GM21737 (cell line): ENCODE results near the gene CDA.
"Not testable (repeated sequence)": the region's sequence is repeated elsewhere in the genome, so short reads cannot be mapped to it uniquely, and the experiment has no call there.

Source experiments
- ATAC-seq: cut with Tn5 transposase; IDR thresholded peaks from one replicate; pipeline ENCODE4 v1.9.1; 2021; ENCODE audit warnings: mild to moderate bottlenecking, moderate library complexity; ENCODE audit not compliant: unreplicated experiment

CDA gene

DNA sequence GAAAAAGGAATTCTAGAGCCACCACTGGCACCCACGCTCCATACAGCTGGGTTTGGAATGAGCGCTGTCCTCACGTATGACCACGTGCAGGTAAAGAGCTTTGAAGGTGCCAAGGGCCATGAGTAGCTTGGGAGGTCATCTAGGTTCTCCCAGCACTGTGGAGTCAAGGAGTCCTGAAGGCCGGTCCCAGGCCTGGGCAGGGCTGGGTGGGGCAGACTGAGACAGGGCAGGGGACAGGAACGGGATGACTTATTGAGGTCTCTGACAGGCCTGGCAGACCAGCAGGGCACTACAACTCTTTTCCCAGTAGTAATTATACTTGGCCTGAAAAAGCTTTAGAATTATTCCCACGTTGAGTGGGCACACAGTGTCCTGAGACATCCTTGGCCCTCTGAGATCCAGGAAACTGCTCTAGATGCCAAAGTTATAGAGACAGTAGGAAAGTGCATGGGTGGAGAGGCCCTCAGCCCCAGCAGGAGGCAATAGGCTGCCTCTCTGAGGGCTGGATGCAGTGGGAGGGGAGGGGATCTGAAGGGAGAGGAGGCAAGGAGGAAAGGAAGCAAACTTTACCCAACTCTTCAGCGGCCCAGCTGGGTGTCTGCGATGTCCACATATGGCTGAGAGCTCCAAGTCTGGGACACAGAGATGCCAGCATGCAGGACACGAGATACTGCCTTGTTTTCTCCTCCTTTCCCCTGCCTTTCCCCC is 1.8 kb upstream of the CDA start:
- ATAC-seq, result no peak

DNA sequence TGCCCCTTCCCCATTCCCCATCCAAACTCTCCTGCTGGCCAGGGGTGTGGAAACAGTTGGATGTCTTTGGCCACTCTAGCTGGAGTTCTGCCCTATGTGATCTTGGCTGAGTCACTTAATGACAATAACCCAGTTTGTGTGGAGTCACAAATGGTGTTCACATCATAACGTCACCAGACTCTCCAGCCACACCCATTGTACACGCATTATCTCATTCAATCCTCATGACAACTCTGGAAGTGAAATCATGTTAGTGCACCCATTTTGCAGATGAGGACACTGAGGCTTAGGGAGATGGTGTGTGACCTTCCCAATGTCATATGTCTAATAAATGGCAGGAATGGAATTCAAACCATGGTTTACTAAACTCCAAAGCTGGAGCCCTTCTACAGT is 1.2 kb upstream of the CDA start:
- ATAC-seq, result no peak

DNA sequence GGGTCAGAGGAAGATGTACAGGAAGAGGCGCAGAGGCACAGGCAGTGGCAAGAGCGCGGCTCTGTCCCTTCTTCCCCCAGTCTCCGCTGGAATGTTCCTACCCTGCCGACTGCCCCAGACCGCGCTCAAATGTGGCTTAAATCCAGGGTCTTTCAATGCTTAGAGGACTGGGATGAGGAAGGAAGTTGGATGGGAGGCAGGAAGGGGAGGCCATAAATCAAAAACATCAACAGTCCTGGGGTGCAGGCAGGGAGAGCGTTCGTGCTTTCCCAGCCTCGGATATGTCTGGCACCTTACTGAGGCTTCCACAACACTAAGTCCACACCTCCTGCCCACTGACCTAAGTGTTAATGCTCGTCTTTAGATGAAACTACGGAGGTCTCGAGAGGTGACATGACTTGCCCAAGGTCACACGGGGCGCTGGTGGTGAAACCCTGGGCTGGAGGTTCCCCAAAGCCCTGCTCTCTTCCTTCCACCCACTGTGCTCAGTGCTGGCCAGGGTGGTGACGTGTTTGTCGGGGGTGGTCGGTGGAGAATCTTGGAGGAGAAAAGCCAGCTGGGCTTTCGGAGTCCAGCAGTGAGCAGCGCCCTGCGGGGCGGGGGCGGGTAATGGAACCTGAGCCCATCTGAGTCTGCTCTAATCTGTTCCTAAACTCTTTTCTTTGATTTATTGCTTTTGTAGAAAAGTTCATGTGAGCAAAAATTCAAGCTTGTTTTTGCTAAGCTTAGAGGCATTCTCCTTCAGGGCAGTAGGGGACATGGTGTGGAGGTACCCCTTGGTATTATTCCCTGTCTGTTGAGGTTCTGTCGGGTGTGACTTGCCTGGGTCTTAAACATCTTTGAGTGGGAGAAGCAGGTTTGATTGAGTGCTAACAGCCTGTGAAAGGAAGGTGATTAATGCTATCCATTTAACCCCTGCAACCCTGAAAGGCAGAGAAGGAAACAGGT is 708 bp downstream of the CDA start:
- ATAC-seq, result no peak

DNA sequence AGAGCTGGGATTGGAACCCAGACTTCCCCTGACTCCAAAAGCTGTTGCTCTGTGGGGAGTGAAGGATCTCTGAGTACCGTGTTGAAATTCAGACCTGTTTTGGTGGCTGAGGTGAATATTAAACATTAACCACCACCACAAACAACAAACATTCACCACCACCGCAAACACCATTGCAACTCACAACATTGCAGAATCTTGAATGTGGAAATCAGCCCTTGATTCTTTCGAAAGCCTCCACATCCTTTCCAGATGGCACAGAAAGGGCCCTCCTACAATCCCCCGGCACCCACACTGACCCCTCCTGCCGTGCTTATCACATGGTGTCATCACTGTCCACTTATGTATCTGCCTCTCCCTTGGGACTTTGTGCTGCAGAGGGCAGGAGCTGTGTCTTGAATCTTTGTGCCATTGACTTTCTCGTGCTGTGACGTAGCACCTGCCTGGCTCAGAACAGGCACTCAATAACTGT is 1.4 kb downstream of the CDA start:
- no peak for ATAC-seq

DNA sequence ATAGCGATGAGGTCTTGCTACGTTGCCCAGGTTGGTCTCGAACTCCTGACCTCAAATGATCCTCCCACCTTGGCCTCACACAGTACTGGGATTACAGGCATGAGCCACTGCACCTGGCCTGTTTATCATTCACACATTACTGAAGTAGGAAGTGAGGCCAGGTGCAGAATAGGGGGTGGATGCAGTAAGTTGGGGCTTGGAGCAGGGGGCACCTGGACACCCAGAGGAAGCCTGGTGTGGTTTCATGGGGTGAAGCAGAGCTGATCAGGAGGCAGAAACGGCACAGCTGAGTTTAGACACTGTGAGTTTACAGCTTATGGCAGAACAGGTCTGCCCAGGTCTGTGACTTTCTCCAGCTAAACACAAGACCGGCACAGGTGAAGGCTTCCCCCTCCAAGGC is 4.9 kb downstream of the CDA start:
- ATAC-seq, result no peak

DNA sequence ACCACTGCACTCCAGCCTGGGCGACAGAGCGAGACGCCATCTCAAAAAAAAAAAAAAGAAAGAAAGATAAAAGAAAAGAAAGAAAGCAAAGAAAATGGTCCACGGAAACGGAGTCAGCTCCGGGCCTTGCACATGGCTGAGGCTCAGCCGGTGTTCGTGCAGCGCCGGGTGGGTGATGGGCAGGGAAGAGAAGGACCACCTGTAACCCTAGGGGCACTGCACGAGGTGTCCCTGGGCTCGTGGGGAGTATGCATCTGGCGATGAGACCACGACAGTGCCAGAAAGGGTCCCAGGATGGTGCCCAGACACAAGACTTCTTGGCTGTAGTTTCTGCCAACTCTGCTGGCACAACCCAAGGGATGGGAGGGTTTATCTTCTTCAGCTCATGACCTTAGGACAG is 5.8 kb downstream of the CDA start:
- ATAC-seq, result no peak

DNA sequence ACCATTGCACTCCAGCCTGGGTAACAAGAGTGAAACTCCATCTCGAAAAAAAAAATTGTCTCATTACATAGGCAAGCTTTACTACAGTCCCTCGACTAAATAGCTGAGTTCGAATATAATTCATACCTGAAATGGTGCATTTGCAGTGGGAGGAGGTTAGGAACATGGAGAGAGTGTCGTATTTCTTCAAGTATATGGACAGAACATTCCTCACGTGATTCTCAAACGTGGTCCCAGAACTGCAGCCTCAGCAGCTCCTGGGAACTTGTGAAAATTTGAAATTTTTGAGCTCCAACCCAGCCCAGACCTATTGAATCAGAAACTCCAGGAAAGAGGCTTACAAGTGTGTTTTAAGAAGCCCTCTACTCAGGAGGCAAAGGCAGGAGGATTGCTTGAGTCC is 7.2 kb downstream of the CDA start:
- no peak for ATAC-seq

DNA sequence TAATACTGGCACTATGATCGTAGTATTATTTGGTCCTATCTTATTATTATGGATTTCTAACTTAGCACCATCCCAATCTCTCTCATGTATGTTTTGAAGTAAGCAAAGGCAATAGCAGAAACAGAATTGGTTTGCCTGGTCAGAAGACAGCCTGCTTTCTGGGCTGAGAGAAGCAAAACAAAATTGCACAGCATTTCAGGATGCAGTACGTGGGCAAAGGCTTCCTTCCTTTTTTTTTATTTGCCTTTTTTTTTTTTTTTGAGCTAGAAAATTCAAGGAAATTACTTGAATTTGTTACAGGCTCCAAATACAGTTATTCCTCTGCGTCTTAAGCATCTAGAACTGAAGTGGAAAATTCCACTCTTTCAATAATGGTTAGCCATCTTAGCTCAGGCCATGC is 8.8 kb downstream of the CDA start:
- ATAC-seq, result no peak

DNA sequence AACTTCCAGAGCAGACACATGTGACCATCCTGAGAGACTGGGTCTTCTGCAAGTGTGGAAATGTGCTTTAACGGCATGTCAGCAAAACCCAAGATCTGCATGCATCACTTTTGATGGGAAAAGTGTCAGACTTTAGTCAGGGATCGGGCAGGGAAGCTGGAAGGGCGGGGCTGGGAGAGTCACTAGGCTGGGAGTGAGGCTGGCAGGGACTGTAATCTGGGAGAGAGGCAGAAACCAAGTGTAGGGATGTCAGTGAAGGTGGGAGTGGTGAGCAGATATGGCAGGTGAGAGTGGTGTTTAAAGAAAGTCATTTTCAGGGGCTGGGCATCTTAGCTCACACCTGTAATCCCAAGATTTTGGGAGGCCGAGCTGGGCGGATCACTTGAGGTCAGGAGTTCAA is 11.3 kb downstream of the CDA start:
- ATAC-seq, result no peak

DNA sequence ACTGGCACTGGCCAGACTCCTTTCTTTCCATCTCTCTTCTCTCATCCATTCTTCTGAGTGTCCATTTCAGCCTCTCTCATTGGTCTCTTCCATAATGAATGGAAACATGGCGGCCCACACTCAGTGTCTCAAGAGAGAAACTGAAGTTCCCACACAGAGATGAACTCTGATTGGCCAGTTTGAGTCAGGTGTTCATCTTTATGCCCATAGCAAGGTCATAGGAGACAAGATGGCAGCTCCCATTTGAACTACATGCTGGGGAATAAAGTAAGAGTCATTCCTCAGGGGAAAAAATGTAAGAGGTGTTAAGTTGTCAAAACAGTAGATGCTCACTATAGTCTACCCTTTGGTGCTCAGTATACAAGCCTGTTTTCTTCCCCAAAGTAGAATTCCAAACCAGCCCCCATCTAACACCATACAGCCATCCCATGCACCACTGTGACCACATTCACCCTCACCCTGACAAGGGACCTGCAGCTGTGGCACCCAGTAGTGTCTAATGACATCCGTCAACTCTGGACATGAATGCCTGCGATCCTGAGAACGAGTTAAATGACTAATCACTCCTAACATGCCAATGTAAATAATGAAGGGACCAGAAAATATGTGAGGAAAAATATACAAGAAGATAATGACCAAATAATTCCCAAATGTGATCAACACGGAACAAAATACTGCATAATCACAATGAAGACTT is 12.4 kb downstream of the CDA start:
- ATAC-seq, result no peak

DNA sequence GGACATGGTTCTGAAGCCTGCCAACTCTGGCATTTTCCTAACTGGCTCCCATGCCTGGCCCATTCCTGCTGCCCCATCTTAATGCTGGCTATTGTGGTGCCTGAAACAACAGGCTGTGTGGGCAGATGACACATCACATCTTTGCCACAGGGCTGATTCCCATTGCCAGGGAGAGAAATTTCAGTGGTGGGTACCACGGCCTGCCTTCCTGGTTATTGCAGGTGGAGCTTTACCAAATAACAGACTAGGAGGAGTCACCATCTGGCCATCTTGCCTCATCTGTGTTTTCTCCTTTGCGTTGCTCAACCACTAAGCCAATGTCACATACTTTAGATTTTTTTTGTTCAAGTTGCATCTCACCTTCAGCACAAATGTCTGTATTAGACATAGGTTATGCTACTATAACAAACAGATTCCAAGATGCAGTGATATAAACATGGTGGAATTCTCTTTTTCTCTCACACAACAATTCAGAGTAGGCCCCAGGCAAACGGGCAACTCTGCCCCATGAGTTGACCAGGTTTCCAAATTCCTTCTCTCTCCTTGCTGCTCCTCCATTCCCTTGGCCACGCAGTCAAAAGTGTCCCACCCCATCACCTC is 14.1 kb downstream of the CDA start:
- no peak for ATAC-seq

DNA sequence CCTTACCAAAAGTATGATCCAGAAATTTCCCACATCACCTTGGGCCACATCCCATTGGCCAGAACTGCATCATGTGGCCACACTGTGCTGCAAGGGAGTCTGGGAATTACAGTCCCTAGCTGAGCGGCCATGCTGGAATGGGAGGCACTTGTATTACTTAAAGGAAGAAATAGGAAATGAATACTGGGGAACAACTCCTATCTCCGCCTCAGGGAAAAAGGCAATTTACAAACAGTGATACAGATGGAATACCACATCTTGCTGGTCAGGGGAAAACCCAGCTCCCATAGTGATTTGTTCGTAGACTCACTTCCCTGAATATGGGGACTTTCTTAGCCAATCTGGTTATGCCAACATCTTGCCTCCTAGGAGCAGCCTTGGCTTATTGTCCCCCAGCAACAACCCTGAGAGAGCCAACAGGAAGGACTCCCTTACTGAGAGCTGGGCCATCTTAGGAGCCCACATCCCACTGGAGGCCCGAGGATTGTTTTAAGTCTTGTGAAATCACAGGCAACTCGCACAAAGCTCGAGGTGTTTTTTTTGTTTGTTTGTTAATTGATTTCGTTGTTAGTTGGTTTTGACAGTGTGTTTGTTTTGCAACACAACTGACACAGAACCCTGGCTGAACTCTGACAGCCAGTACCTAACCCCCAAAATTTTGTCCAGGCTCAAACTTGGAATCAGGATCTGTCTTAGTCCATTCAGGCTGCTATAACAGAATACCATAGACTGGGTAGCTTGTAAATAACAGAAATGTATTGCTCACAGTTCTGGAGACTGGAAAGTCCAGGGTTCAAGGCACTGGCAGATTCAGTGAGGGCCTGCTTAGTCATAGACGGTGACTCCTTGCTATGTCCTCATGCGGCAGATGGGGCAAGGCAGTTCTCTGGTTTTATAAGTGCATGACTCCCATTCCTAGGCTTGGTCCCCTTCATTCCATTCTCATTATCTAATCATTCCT is 14.9 kb downstream of the CDA start:
- ATAC-seq, result no peak

DNA sequence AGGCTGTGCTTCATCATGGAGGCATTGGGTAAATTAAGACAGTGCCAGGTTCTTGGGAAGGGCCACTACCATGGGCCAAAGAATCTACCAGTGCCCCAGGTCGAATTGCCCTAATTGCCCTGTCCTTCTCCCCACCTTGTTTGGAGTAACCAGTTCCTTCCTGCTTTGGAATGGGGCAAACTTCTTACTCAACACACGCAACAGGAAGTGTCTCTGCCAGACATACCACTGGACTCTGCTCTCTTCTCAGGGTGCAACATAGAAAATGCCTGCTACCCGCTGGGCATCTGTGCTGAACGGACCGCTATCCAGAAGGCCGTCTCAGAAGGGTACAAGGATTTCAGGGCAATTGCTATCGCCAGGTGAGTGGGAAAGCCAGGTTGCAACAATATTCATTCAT is 15.8 kb downstream of the CDA start:
- ATAC-seq, result no peak

DNA sequence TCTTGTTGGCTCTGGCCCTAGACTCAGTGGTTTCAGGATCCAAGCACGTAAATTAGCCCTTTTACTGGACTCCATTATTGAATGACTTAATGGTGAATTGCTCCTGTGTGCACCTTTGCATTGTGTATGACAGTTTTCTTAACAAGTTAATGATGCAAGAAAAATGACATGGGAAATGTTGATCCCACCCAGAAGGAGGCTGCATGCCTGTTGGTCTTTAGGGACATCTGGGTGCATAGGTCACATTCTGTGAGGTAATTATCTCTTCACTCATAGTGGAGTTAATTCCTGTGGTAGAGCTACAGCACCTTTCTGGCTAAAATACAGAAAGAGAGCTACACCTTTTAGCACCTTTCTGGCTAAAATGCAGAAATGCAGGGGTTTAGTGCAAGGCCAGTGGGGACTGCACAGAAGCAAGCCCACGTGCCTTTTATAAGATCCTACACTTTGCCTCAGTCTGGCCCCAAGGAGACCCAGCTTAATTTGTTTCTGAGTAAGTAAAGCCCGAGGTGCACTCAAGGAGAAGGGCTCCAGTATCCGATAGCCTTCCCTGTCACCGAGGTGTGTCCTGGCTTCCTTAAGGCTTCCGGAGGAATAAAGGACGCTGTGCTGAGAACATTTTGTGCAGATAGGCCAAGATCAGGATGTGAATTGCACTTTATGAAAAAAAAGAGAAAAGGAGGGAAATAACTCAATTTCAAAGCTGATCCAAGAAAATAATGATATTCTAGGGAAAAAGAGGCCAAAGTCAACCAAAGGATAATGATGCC is 18.1 kb downstream of the CDA start:
- not testable (repeated sequence) for ATAC-seq

DNA sequence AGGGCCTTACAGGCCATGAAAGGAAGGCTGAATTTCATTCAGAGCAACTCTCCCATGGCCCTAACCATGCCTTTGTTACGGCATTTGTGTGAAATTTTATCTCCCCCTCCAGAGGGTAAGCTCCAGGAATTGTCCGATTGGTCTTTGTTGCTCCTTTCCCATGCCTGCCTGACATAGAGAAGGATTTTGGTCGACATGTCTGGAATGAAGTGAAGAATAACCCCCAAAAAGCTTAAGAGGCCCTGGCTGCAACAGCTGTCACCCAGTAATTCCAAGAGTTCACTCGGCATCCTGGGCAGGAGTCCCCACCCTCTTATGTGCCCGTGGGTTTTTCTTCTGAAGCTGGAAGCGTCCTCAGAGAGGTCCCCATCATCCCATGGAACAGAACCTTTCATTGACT is 20.6 kb downstream of the CDA start:
- ATAC-seq, result no peak

DNA sequence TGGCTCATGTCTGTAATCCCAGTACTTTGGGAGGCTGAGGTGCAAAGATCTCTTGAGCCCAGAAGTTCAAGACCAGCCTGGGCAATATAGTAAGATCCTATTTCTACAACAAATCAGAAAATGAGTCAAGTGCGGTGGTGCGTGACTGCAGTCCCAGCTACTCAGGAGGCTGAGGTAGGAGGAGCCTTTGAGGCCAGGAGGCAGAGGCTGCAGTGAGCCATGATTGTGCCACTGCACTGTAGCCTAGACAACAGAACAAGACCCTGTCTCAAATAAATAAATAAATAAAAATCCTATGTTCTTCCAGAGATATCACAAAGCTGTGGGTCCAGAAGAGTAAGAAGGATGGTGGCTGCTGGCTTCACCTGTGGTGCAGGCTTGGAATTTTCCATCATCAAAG is 22.1 kb downstream of the CDA start:
- ATAC-seq, result no peak

DNA sequence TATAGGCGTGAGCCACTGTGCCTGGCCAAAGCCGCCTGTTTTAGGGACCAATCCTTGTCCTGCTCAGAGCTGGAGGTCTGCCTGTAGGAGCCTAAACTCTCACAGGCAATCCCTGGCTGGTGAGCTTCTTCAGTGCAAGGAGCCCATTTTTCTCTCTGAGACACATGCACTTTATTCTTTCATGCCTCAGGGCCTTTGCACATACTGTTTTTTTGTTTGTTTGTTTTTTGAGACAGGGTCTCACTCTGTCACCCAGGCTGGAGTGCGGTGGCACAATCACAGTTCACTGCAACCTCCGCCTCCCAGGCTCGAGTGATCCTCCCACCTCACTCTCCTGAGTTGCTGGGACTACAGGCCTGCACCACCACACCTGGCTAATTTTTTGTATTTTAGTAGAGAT is 22.8 kb downstream of the CDA start:
- ATAC-seq, result no peak

DNA sequence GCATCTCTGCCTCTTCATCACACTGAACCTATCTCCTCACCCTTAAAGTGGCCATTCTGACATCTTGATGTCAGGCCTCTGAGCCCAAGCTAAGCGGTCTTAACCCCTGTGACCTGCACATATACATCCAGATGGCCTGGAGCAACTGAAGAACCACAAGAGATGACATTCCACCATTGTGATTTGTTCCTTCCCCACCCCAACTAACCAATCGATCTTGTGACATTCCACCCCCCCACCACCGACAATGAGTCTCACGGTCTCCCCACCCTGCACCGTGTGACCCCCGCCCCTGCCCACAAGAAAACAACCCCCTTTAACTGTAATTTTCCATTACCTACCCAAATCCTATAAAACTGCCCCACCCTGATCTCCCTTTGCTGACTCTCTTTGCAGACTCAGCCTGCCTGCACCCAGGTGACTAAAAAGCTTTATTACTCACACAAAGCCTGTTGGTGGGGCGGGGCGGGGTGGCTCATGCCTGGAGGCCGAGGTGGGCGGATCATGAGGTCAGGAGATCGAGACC is 23.4 kb downstream of the CDA start:
- ATAC-seq, result no peak

DNA sequence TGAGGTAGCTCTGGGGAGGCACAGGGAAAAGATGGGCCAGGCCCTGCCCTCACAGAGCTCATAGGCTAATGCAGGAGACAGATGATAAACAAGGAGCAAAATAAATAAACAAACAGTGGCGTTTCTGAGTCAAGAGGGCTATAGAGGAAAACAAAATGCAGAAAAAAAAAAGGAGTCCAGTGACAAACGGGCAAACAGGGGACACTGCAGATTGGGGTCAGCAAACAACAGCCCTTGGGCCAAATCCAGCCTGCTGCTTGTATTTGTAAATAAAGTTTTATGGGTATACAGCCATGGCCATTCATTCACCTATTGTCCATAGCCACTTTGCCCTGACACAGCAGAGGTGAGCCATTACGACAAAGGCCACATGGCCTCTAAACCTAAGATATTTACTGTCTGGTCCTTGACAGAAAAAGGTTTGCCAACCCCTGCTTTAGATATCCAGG is 25.3 kb downstream of the CDA start:
- ATAC-seq, result no peak
